GM12892 (cell line): ENCODE data around the gene LCP1.

Experiments used
- POLR2A ChIP-seq: IDR thresholded peaks from 2 replicates; pipeline ENCODE4 v1.6.1; 2011; ENCODE audit warnings: low read depth, low read length, control low read depth
- POLR2AphosphoS5 ChIP-seq: IDR thresholded peaks from 2 replicates; pipeline ENCODE4 v1.6.1; 2011; ENCODE audit warnings: low read depth, low read length, control low read depth
- TAF1 ChIP-seq: IDR thresholded peaks from 2 replicates; pipeline ENCODE4 v1.6.1; 2011; ENCODE audit warnings: low read depth, mild to moderate bottlenecking, control low read depth, low read length, borderline replicate concordance

- no peak for TF ChIP-seq POLR2AphosphoS5
- no peak for TF ChIP-seq TAF1
- TF ChIP-seq POLR2A, result no peak
Measured at GRCh38 chr13:46211116-46211482, 29.1 kb upstream of the LCP1 start.
